ENCODE measurements around the gene THSD4.
"Not testable (repeated sequence)": the region's sequence is repeated elsewhere in the genome, so short reads cannot be mapped to it uniquely, and the experiment has no call there.

Gene THSD4

DNA sequence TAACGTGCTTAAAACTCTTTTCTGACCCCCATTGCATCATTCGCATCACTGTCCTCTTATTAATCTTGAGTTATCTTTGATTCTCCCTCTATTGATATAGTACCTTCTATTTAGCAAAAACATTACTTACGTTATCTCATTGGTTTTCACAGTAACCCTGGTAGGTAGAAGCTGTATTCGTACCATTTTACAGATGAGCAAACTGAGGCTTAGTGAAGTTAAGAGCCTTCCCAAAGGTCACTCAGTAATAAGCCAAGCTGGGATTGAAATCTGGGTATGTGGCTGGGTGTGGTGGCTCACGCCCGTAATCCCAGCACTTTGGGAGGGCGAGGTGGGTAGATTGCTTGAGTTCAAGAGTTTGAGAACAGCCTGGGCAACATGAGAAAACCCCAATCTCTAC lies 244.0 kb downstream of the THSD4 start:
- no peak for DNase-seq

DNA sequence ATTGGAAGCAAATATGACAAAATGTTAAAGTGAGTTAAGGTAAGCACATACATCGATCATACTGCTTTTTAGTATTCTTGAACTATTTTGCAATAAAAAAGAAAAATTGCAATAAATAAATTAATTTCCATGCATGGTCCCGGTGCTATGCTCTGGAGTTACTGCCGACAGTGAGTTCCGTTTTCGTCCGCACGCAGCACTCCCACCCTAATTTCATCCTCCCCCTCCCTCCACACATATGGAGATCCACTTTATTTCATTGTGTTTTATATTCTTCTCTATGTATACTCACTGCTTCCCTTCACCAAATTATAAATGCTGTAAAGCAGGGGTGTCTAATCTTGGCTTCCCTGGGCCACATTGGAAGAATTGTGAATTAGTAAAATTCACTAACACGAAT lies 247.3 kb downstream of the THSD4 start:
- no peak for DNase-seq

DNA sequence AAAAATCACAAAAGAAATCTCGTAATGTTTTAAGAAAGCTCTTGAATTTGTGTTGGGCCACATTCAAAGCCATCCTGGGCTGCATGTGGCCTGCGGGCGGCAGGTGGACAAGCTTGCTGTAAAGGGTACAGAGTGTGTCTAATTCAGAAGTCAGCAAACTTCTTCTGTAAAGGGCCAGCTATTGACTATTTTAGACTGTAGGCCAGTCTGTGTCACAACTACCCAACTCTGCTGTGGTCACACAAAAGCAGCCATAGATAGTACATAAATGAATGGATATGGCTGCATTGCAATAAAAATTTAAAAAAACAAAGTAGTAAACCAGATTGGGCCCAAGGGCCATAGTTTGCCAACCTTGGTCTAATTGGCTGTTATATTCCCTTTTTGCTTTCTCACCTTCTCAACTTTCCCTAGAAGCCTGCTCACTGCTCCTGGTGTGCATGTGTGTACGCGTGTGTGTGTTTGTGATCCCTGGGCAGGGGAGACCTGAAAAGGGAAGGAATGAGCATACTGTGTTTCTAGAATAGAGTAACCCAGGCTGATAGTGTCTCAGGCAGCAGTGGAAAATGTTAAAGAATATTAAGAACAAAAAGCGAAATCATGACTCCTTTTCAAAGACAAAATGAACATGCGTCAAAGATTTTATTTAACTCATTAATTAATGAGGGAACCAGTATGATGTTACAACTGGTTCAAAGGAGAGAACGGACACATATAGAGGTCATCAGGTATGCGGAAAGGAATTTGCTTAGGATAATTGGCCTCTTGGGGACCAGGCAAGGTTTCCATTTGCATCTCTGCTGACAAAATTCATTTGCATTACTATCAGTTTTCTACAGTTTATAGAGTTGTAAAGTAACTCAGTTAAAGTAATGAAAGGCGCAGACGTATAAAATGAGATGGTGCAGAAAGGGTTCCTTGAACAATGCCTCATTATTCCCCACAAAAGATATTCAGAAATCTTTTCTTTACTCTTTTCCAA lies 248.0 kb downstream of the THSD4 start:
- no peak for DNase-seq

DNA sequence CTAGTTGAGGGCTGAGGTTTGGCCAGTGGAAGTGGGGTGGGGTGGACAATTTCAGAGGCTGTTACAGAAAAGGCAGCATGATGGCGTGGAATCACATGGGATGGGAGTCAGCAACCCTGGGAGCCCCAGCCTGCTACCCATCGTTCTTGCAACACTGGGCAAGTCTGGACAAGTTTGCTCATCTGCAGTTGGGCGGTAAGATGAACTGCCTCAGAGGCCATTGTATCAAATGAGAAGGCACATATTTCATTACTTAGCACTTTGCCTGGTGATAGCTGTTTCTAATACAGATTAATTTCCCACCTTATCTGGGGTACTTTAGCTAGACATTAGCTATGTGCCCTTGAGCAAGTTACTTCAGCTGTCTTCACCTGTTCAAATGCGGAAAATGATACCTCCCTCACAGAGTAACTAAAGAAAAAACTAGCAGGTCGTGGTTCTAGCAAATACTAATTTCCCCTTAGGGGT lies 248.9 kb downstream of the THSD4 start:
- DNase-seq = no peak

DNA sequence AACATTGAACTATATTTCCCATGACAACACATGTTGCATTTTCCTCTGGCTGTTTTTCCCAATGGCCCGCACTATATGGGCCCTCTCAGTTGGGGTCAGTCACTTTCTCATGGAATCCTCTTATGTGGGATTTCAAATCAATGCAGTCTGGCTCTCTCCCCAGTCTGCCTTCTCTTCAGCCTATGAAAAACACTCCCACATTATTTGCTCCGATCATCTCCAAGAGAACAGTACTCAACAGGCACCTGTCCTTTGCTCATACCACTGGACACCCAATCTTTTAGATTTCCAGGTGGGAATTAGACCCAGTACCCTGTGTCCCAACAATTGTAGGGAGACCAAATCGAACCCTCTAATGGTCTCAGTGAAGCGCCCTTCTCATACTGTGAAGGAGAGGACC lies 251.3 kb downstream of the THSD4 start:
- DNase-seq = no peak

DNA sequence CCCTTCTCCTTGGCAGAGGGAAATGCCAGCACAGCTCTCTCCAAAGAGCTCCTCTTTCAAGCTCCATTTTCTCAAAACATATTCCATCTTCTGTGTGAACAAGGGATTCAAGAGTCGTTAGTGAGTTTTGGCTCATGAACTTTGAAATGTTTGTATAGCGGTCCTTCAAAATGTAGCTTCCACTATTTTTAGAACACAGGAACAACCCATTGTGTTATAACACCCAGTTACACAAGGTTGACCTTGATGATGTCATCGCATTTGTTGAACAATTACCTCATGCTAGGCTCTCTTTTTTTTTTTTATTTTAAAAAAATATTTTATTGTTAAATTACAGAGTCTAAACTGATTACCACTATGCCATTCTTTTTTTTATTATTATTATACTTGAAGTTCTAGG lies 251.7 kb downstream of the THSD4 start:
- DNase-seq = no peak

DNA sequence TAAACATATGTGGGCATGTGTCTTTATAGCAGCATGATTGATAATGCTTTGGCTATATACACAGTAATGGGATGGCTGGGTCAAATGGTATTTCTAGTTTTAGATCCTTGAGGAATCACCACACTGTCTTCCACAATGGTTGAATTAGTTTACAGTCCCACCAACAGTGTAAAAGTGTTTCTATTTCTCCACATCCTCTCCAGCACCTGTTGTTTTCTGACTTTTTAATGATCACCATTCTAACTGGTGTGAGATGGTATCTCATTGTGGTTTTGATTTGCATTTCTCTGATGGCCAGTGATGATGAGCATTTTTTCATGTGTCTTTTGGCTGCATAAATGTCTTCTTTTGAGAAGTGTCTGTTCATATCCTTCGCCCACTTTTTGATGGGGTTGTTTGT lies 252.5 kb downstream of the THSD4 start:
- DNase-seq = not testable (repeated sequence)

DNA sequence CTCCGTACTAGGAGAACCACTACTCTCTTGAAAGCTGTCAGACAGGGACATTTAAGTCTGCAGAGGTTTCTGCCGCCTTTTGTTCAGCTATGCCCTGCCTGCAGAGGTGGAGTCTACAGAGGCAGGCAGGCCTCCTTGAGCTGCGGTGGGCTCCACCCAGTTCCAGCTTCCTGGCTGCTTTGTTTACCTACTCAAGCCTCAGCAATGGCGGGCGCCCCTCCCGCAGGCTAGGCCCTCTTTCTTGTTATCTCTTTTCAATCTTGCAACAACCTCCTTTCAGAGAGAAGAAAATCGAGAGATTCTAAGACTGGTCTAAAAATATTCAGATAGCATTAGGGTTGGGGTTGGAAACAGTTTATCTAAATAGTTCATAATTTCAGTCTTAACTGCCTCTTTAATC lies 257.5 kb downstream of the THSD4 start:
- not testable (repeated sequence) for DNase-seq

DNA sequence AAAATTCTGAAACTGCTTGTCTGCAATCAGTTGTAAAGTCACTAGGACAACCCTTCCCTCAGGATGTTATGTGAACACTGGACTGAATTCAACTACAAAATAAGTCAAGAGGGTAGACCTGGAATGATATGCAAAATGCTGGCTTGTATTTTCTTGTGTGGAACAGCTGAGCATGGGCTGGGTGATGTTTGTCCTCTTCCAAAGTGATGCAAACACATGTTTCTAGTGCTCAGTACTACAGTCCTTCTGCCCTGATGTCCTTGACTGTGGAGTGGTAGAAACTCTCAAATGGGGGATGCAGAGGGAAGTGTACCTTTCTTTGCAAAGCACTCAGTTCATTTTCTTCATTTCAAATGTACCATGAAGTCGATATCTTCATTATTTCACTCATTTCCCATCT lies 258.6 kb downstream of the THSD4 start:
- no peak for DNase-seq

DNA sequence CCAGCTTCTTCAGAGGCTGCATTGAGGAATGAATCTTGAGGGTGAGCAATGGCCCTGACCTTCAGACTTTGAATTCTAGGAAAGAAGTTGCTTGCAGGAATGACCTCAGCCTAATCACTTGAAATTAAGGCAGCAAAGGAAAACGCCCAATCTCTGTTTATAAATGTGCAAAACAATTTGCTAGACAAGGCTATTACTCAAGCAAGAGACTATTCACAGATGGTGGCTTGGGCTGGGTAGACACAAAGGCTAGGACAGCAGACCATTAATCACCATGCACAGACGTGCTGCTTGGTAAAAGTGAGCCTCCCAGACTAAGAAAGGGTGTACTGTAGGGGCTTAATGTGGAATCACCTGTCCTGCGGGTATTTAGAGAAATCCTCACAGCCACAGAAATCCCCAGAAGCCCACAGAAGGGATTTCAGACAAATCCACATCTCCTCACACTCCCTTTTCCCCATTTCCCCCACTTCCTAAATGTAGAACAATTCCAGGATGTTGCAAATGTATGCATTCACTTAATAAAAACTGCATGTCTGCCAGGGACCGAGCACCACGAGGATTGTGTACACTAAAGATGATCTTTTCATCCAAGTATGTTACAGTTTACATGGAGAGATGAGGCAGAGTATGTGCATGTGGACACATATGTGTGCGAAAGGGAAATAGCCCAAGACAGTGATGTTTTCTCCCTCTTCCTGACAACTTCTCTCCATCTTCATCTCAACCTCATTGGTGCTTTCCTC lies 259.5 kb downstream of the THSD4 start:
- DNase-seq = no peak

DNA sequence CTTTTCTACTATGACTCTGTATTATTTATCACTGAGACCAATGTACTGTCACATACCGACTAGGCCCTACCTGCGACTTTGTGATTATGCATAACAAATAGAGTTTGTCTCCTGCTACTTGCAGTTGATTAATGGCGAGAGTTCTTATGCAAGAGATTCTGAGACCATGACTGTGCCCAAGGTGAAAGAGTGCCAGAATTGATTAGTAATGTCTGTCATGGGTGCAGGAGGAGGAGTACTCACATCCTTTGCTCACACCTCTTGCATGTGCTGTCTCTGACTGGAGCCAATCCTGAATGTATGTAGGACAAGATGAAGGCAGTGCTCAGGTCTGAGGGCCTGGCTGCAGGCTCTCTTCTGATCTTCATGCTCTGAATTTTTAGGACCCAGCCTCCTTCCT lies 260.7 kb downstream of the THSD4 start:
- DNase-seq = no peak

DNA sequence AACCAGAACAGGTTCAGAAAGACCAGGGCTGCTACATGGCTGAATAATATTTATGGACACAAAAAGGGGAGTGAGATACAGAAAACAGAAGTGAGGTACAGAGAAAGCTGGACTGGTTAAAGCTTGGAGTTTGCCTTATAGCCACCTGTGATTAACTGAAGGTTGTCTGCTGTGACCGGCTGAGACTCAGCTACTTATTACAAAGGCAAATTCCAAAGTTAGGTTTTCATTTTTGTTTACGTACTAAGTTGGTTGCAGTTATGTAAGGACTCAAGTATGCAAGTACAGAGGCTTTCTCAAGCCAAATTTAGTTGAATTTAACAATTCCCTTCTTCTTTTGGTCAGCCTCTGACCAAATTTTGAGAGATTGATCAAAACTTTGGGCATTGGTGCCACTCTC lies 264.6 kb downstream of the THSD4 start:
- DNase-seq = no peak

DNA sequence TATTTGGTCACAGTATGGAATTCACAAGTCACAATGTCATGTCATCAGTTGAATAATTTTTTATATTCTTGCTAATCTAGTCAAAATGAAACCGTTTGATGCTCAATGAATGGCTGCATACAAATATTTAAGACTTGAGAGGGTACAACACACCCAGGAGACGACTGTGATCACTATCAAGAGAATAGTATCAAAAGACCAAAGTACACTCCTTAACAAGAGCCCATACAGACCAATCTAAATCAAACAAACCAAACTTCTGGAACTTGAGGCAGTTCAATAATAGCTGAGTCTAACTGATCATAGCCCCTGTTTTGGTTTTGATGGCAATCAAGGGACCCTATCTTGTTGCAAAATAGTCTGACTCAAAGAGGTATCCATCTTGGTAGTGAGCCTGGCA lies 265.1 kb downstream of the THSD4 start:
- no peak for DNase-seq

DNA sequence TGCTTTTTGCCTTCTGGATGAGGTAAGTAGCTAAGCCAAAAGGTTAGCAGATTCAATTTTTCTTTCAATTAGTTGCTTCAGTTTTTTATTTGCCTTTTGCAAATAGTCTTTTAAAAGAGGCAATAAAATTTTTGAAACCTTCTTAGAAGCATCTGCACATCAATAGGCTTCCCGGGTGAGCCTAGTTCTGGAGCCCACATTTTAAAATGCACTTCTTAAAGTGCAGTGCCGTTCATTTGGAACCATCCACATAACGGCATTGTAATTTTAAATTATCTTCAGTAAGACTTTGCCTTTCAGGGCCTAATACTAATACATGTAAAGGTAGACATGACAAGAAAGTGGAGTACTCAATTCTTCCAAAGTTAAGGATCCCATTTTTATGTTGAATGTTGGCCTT lies 269.2 kb downstream of the THSD4 start:
- no peak for DNase-seq

DNA sequence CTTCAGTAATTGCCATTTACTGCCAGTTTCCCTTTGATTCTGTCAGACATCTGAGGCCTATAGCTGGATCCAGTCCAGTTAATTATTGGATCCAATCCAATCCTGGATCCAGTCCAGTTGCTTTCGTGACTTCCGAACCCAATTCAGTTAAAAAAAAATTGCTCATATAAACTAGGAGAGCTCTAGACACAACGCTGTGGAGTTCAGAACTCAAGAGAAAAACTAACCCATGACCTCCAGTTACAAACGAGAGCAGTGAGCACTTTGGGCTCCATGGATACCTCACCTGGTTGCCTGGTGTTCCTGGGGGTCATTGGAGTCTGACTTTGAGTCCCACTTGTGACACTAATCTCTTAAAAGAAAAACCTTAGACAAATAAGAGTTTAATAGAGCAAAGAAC lies 269.8 kb downstream of the THSD4 start:
- no peak for DNase-seq

DNA sequence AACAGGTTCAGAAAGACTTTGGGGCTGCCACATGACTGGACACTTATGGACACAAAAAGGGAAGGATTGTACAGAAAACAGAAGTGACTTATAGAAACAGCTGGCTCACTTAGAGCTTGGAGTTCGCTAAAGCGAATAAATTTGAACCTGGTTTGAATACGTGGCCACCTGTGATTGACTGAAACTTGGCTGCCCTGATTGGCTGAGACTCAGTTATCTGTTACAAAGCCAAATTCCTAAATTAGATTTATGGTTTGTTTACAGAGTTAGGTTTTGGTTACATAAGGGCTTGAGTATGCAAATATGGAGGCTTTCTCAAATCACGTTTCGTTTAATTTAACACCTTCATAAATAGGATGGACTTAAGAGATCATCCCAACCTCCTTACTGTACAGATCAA lies 270.2 kb downstream of the THSD4 start:
- DNase-seq = no peak

DNA sequence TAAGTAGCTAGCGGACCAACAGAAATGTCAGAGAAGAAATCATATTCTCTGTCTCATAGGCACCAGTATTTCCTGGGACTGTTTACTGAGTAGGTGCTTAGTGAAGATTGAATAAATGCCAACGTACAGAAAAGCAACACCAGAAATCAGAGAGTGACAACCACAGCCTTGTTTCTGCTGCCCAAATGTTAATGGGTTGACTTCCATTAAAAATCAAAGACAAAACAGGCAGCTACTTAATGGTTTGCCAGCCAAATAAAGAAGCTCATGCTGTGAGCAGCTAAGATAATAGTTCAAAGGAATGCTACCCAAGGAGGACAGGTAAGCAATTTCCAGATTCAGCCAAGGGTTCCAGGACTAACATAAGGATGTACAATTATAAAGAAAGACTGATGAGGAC lies 270.7 kb downstream of the THSD4 start:
- DNase-seq = no peak

DNA sequence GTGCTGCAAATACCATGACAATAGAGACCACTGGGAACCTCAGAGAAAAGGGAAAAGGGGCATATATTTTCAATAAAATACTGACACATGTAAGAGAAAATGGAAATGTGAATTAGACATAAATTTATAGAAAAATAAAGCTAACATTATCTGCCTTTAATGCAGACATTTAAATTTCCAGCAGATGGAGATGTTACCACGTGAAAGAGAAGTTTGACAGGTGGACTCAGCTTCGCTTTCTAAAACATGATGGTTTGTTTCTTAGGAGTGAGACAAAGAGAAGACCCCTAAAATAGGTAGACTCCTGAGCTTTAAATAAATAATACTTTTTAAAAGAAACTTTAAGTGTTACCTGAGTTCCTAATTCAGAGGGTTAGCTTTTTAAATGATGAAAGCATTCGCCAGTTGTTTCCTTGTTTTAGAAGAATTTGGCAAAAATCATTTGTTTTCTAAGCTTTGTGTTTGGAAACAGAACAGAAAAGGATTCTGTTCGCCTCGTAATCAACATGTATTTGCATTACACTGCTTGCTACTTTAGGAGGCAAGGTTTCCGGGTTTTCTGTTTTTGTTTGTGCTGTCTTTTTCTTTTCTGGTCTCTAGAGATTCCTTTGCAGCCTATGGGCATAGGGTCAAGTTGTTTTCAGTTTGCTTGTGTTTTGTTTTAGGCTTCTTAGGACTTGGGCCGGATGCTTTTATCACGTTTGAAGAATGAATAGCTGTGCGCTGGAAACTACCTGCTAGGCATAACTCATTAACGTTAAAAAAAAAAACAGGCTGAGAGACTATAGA lies 271.4 kb downstream of the THSD4 start:
- DNase-seq = no peak

DNA sequence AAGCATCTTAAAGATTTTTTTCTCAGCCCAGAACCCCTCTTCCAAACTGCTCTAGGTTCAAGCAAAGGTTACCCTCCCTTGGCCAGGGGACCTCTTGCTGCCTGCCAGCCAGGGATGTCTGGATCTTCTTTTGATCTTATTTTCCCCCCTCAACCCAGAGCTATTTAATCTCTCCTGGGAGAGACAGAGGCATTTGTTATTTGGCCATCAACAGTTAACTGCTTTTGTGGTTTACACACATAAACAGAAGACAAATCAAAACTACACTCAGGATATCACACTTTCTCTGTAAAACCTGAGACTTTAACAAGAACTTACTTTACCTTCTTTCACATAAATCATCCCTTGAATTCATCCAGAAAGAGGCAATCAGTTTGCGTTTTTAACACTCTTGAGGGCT lies 272.5 kb downstream of the THSD4 start:
- DNase-seq = no peak

DNA sequence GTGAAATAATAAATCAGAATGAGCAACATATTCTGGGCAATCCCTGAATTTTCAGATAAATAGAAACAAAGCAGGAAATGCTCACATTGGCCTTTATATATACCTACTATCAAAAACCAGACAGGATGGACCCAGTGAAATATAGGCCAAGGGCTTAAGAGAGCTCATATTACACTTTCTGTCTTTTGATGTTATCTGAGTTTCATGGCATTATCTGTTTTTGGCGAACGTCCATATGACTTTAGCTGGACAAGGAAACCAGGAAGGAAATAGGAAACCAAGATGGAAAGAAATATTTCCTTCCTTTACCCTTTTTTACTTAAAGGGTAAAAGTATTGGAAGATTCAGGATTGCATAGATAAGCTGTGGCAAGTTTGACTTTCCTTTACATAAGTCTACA lies 274.8 kb downstream of the THSD4 start:
- DNase-seq = no peak

DNA sequence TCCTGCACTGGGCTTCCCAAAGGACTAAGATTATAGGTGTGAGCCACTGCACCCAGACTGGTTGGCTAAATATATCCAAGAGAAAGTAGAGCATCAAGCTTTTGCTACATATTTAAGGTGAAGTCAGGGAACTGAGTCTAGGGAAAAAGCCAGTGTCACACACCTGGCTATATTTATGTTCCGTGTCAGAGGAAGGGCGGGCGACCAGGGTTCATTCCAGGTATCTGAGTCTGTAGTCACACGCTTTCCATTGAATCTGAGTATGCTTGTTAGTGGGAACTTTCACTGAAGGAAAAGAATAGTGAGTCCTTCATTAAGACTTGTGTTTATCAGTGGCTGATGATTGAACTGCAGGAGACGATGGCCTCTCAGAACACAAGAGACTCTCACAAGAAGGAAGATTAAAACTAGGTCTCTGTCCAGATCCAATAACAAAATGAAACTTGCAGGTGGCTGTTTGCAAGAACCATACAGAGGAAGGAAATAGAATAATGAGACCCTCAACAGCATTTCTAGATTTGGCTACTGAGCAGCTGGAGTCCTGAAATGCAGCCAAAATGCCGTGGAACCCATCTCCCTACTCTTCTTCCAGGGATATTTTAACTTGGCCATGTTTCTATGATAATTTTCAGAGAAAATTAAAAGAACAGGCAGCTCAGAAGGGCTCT lies 276.3 kb downstream of the THSD4 start:
- DNase-seq = no peak

DNA sequence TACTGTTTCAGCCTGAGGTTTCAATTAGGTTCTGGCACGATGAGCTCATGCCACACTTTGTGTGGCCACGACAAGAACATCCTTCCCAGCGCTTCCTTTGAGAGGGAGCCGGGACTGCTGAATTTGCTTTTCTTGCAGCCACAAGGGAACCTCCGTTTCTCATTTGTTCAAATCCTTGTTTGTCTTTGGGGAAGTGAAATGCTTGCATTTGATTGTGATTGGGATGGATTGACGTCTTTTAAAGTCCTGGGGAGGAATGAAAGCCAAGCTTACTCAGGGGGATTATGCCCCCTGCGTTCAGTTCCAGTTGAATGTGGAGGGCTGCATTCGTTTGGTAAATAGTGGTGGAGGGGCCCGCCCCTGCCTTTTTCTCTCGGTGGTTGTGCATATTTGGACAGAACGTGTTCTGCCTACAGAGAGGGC lies 277.6 kb downstream of the THSD4 start:
- DNase-seq = no peak

DNA sequence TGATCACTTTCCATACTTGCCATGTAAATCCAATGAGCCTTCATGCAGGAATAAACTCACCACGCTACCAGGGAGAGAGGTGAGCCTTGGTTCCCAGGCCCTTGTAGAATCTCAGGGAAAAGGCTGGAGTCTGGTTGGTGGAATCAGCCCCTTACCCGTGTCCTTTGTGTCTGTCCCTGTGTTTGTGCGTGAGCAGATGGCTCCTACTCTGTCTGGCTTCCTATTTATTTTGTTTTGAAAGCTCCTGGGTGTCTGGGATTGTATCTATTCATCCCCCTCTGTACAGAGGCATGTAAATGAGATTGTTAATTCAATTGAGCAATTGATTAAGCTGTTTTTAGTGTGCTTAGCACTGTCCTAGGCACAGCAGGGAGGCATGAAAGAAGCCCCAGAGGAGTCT lies 278.1 kb downstream of the THSD4 start:
- DNase-seq = no peak
